GM12878 (cell line): ENCODE data around the gene CMYA5. TPM values are rescaled to one million over a fixed set of nuclear protein-coding genes. Genes with fewer than 3 reads are reported as not detected.

Source experiments
- ATAC-seq: fragments of 200-7000 bp; cut with Tn5 transposase; 3 replicates; pipeline ENCODE4 v1.9.1; 2020; ENCODE audit warnings: mild to moderate bottlenecking, moderate library complexity
- BruUV-seq: library from RNA; stranded (reverse); fragments of 400-500 nt; replicated peaks from 2 replicates; lab custom pipeline; 2021; lab: Mats Ljungman, UMichigan
- CTCF ChIA-PET: fragments of 300-600 bp; sonication (Branson Sonifier 250); formaldehyde crosslinking; extraction: SDS; loops from one replicate; lab custom pipeline; 2021; ENCODE audit warnings: inconsistent platforms; lab: Yijun Ruan, JAX
- POLR2A ChIA-PET: fragments of 350-600 bp; formaldehyde crosslinking; extraction: SDS; loops from one replicate; lab custom pipeline; 2021; ENCODE audit warnings: inconsistent platforms; lab: Charles Lee
- RAD21 ChIA-PET: fragments of 300-600 bp; sonication (Branson Sonifier 250); formaldehyde crosslinking; loops from one replicate; lab custom pipeline; 2023; ENCODE audit warnings: antibody characterized with exemption; ENCODE audit not compliant: unreplicated experiment; lab: Charles Lee
- SMC1A ChIA-PET: fragments of 300-600 bp; sonication (Branson Sonifier 250); formaldehyde crosslinking; loops from one replicate; lab custom pipeline; 2023; ENCODE audit not compliant: unreplicated experiment, uncharacterized antibody; lab: Charles Lee
- DNase-seq: peaks from one replicate; pipeline ENCODE4 v3.0.0-alpha.2; 2011; ENCODE audit warnings: low read depth, low spot score
- FAIRE-seq: peaks from 3 replicates; lab custom pipeline; 2011; peaks lifted over from hg19 to GRCh38; lab: Jason Lieb, UNC
- H2AFZ ChIP-seq: 2 replicates; pipeline ENCODE4 v1.6.0; 2011; ENCODE audit warnings: low read depth, low read length, control low read depth; ENCODE audit not compliant: control insufficient read depth
- H3K27ac ChIP-seq: 2 replicates; pipeline ENCODE4 v1.5.1; 2011; ENCODE audit warnings: control low read depth; ENCODE audit not compliant: control insufficient read depth, insufficient read depth
- H3K27me3 ChIP-seq, 2 experiments: replicated peaks in 1 of 2; 2 replicates each; pipeline versions ENCODE4 v1.6.0 to v1.6.1; 2011; ENCODE audit warnings: low read length in 1 of 2; ENCODE audit not compliant: control insufficient read depth in 2 of 2, insufficient read depth in 2 of 2
- H3K36me3 ChIP-seq, 2 experiments: 2 replicates each; pipeline ENCODE4 v1.5.1; 2011; ENCODE audit warnings: low read length in 1 of 2; ENCODE audit not compliant: control insufficient read depth in 2 of 2, insufficient read depth in 2 of 2
- H3K4me1 ChIP-seq: 2 replicates; pipeline ENCODE4 v1.6.1; 2011; ENCODE audit warnings: mild to moderate bottlenecking, low read length, moderate library complexity, mixed read lengths; ENCODE audit not compliant: control insufficient read depth, insufficient read depth
- H3K4me2 ChIP-seq: 2 replicates; pipeline ENCODE4 v1.6.0; 2011; ENCODE audit warnings: control low read depth; ENCODE audit not compliant: control insufficient read depth, insufficient read depth
- H3K4me3 ChIP-seq: fragments of 200-600 bp; sonication (generic); 2 replicates; pipeline ENCODE4 v1.5.1; 2016
- H3K79me2 ChIP-seq: 2 replicates; pipeline ENCODE4 v1.6.0; 2011; ENCODE audit warnings: low read length; ENCODE audit not compliant: control insufficient read depth, insufficient read depth
- H3K9ac ChIP-seq: 2 replicates; pipeline ENCODE4 v1.8.0; 2011; ENCODE audit warnings: low read length, control low read depth, mixed read lengths; ENCODE audit not compliant: control insufficient read depth, insufficient read depth
- H3K9me3 ChIP-seq: replicated peaks from 3 replicates; pipeline ENCODE4 v1.5.1; 2011; ENCODE audit warnings: mild to moderate bottlenecking, low read length; ENCODE audit not compliant: control insufficient read depth, insufficient read depth
- H4K20me1 ChIP-seq: 2 replicates; pipeline ENCODE4 v1.6.0; 2011; ENCODE audit not compliant: control insufficient read depth, insufficient read depth
- CTCF ChIP-seq, 3 experiments: IDR thresholded peaks in 2 of 3; conservative IDR thresholded peaks in 1 of 3; 2 replicates each; pipeline ENCODE4 v1.5.1; 2011; ENCODE audit warnings: low read depth in 3 of 3, low read length in 3 of 3, mild to moderate bottlenecking in 3 of 3, control low read depth in 2 of 3, moderate library complexity in 2 of 3, inconsistent platforms in 1 of 3, mixed read lengths in 1 of 3; ENCODE audit not compliant: control insufficient read depth in 2 of 3, insufficient read depth in 1 of 3; ENCODE audit errors: extremely low read depth in 1 of 3
- EED ChIP-seq: sonication (generic); IDR thresholded peaks from 2 replicates; pipeline ENCODE4 v1.6.1; 2016; ENCODE audit warnings: antibody characterized with exemption, low read depth
- PAX5 ChIP-seq: IDR thresholded peaks from 2 replicates; pipeline ENCODE4 v1.6.1; 2011; ENCODE audit warnings: low read depth, low read length, borderline replicate concordance
- RAD21 ChIP-seq: IDR thresholded peaks from 2 replicates; pipeline ENCODE4 v1.6.1; 2011; ENCODE audit warnings: mild to moderate bottlenecking, low read depth, low read length, moderate library complexity; ENCODE audit not compliant: insufficient read depth
- REST ChIP-seq: IDR thresholded peaks from 2 replicates; pipeline ENCODE4 v1.6.1; 2012; ENCODE audit warnings: mild to moderate bottlenecking, low read depth, low read length
- RFX5 ChIP-seq: IDR thresholded peaks from 2 replicates; pipeline ENCODE4 v1.6.1; 2011; ENCODE audit warnings: low read depth, low read length, improper control_type of control experiment
- STAT1 ChIP-seq: fragments of 450-650 bp; conservative IDR thresholded peaks from 2 replicates; pipeline ENCODE4 v1.6.1; 2014; ENCODE audit warnings: antibody characterized with exemption, mild to moderate bottlenecking
- TCF3 ChIP-seq: IDR thresholded peaks from 2 replicates; pipeline ENCODE4 v1.6.1; 2012; ENCODE audit warnings: low read depth, mild to moderate bottlenecking, low read length, borderline replicate concordance; ENCODE audit not compliant: insufficient read depth
- USF1 ChIP-seq: IDR thresholded peaks from 2 replicates; pipeline ENCODE4 v1.6.1; 2011; ENCODE audit warnings: borderline replicate concordance, low read depth, mild to moderate bottlenecking, moderate library complexity, mixed read lengths, low read length; ENCODE audit not compliant: insufficient read depth; ENCODE audit errors: extremely low read length
- ZNF274 ChIP-seq: IDR thresholded peaks from one replicate; pipeline ENCODE4 v1.8.0; 2011; ENCODE audit not compliant: insufficient read length, insufficient read depth
- WGBS: methylation state at CpG from one replicate; pipeline ENCODE4 v1.1.6; 2016; ENCODE audit warnings: low lambda C conversion rate; ENCODE audit not compliant: insufficient replicate concordance, insufficient coverage; ENCODE audit errors: missing lambda C conversion rate; 5-methylcytosine and 5-hydroxymethylcytosine counted together
- in situ Hi-C: fragments of 300-500 bp; cut with MboI; formaldehyde crosslinking; loops from 9 replicates; pipeline ENCODE4 v1.14.3; 2018; ENCODE audit warnings: mixed read lengths
- intact Hi-C: fragments of 100-400 bp; cut with micrococcal nuclease; formaldehyde crosslinking; loops from one replicate; pipeline ENCODE4 v1.14.2; 2022; ENCODE audit not compliant: unreplicated experiment
- polyA plus RNA-seq, 11 experiments: library from polyadenylated mRNA; depleted of rRNA in 4 of 11; unstranded in 6 of 11; stranded (reverse) in 5 of 11; fragments of >200 nt; fragmentation: Nextera tagmentation in 4 of 11; fragmentation: Illumina TruSeq in 1 of 11; extraction: Ambion mirVana in 4 of 11; extraction: Trizol in 1 of 11; gene quantifications; 1 replicate in 1 of 11; 2 replicates in 10 of 11; pipeline versions ENCODE4 v1.2.1 to v1.2.3, GENCODE V29; 2011 to 2016; ENCODE audit warnings: inconsistent platforms in 2 of 11, missing spikeins in 2 of 11, low read depth in 1 of 11
- total RNA-seq, 4 experiments: library from RNA; depleted of rRNA in 3 of 4; stranded (reverse); fragments of >200 nt in 3 of 4; fragmentation: Illumina TruSeq in 1 of 4; extraction: Trizol in 1 of 4; gene quantifications; 2 replicates each; pipeline versions ENCODE4 v1.2.1 to v1.2.3, GENCODE V29; 2013 to 2021
- TF ChIP-seq, protein P1 (sequence below): IDR thresholded peaks from 2 replicates; pipeline ENCODE4 v1.6.1; 2012; ENCODE audit warnings: low read depth, low read length, improper control_type of control experiment

The CMYA5 gene
- total and polyA plus RNA-seq, 10 of the 15 experiments (the other 5 are each of a cell fraction or from before 2014, with no cell fraction given), result 0.01 to 0.34 (median 0.16) TPM; not detected in 1

DNA sequence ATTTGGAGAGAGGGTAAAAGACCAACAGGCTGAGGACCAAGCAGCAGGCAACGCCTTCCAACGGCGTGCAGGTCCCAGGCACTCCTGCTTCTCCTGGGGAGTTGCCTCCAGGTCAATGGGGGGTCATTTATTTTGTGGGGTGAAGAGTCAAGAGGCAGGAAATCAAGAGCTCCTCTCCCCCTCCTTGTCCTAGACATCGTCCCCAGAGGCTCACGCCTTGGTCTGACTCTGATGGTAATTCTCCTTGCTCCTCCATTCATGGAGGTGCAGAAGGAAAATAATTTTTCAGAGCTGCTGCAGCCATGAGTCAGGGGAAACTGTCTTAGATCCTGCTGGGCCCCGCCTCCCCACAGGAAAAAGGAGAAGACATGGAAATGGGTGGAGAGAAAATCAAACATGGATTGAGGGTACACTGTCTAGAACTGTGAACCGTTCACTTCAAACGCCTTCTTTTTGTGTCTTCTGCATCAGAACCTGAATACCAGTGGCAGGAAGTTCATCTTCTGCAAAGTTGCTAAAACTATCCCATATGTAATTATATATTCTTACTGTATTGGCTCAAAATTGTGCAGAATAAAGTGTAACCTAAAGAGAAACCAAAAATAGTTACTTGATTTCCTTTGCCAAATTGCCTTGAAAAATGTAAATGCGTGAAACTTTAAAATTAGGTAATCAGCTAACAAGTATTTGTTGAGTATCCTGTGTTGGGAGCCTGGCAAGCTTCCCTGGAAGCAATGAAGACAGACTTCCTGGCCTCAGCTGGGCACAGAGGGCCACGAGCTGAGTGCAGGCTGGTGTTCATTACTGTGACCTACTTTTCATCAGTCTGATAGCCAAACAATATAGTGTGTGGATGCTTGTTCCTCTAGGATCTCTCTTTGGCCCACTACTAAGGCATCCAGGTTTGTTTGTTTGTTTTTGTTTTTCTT, 142.0 kb downstream of the CMYA5 start:
- H3K4me3 ChIP-seq, result no peak overlapping the region
- no peak for TF ChIP-seq TCF3
- TF ChIP-seq RAD21, result no peak
- no peak for TF ChIP-seq ZNF274
- no peak for TF ChIP-seq EED
- no peak for TF ChIP-seq REST
- no peak for TF ChIP-seq CTCF (IDR thresholded peaks at IDR 0.05 in 2 of 3, conservative IDR thresholded peaks at IDR 0.05 in 1 of 3; ENCODE audit: control insufficient read depth in 2 of 3, extremely low read depth in 1 of 3, insufficient read depth in 1 of 3, low read depth in 3 of 3, low read length in 3 of 3)
- no peak for TF ChIP-seq USF1
- TF ChIP-seq STAT1, result no peak
- no peak for TF ChIP-seq PAX5
- TF ChIP-seq, protein P1, sequence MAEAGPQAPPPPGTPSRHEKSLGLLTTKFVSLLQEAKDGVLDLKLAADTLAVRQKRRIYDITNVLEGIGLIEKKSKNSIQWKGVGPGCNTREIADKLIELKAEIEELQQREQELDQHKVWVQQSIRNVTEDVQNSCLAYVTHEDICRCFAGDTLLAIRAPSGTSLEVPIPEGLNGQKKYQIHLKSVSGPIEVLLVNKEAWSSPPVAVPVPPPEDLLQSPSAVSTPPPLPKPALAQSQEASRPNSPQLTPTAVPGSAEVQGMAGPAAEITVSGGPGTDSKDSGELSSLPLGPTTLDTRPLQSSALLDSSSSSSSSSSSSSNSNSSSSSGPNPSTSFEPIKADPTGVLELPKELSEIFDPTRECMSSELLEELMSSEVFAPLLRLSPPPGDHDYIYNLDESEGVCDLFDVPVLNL, result no peak
- no peak for TF ChIP-seq RFX5
- ChIA-PET POLR2A (no interaction called here), RAD21 (interaction anchor here (0.7 kb wide), 1 partner anchor 250 kb away, joined by 3 read pairs; no protein-coding TSS in a partner anchor), SMC1A (no interaction called here), CTCF (no interaction called here)
- H3K27me3 ChIP-seq, result peaks cover 0 to 2% of the 10 kb centered on the region in 2 experiments; a peak in 2 of 4 replicates
- 49% methylated on average over 10 of the region's 10 CpGs for WGBS
- no TSS peak for BruUV-seq
- H3K4me1 ChIP-seq, result no peaks in the 10 kb centered on the region
- intact Hi-C loops, result no loop called here
- H3K79me2 ChIP-seq, result no peaks in the 10 kb centered on the region
- no peak overlapping the region for H3K4me2 ChIP-seq
- in situ Hi-C loops, result no loop called here
- DNase-seq, result no peak
- no peak for FAIRE-seq
- H3K36me3 ChIP-seq, result no peaks in the 10 kb centered on the region
- H4K20me1 ChIP-seq, result no peaks in the 10 kb centered on the region
- ATAC-seq, result no peak
- no peak overlapping the region for H3K27ac ChIP-seq
- H3K9ac ChIP-seq, result no peak overlapping the region
- H3K9me3 ChIP-seq, result no peaks in the 10 kb centered on the region
- no peak overlapping the region for H2AFZ ChIP-seq
